ENCODE measurements around the gene PNRC2. TPM values are rescaled to one million over a fixed set of nuclear protein-coding genes. Genes with fewer than 3 reads are reported as not detected.

Gene PNRC2
- total and polyA plus RNA-seq, 10 of the 15 experiments (the other 5 are each of a cell fraction or from before 2014, with no cell fraction given): 106 to 205 (median 163) TPM

DNA sequence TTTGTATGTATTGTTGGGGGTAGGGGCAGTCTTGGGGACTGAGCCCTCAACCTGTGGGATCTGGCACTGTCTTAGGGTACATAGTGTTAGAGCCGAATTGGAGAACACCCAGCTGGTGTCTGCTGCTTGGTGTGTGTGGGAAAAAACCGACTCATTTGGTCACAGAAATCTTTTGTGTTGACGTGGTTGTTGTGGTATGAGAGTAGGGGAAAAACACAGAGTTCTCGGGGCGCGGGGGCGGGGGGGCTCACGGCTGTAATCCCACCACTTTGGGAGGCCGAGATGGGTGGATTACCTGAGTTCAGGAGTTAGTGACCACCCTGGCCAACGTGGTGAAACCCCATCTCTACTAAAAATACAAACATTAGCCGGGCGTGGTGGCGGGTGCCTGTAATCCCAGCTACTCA lies 35.8 kb downstream of the PNRC2 start (continued):
- TF ChIP-seq, protein P1, sequence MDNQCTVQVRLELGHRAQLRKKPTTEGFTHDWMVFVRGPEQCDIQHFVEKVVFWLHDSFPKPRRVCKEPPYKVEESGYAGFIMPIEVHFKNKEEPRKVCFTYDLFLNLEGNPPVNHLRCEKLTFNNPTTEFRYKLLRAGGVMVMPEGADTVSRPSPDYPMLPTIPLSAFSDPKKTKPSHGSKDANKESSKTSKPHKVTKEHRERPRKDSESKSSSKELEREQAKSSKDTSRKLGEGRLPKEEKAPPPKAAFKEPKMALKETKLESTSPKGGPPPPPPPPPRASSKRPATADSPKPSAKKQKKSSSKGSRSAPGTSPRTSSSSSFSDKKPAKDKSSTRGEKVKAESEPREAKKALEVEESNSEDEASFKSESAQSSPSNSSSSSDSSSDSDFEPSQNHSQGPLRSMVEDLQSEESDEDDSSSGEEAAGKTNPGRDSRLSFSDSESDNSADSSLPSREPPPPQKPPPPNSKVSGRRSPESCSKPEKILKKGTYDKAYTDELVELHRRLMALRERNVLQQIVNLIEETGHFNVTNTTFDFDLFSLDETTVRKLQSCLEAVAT (IDR thresholded peaks at IDR 0.05): peak; percentile 60; the same call in 1 of the 2 replicates
- TF ChIP-seq BMI1 (IDR thresholded peaks at IDR 0.05; ENCODE audit: borderline replicate concordance) (no peak), TCF12 (IDR thresholded peaks at IDR 0.05; ENCODE audit: low read depth, low read length) (peak; percentile 91), CBFB (IDR thresholded peaks at IDR 0.05; ENCODE audit: low read depth) (peak; percentile 66; the same call in 1 of the 2 replicates), RUNX3 (IDR thresholded peaks at IDR 0.05; ENCODE audit: low read length) (peak; percentile 89), NBN (IDR thresholded peaks at IDR 0.05) (0 out of 2 replicates have a peak, but pooled peaks have one; percentile 42), JUNB (IDR thresholded peaks at IDR 0.05) (peak; percentile 84), ZBED1 (IDR thresholded peaks at IDR 0.05; ENCODE audit: borderline replicate concordance) (peak; percentile 34; the same call in 1 of the 2 replicates), POLR2A (IDR thresholded peaks at IDR 0.05; ENCODE audit: low read depth, low read length) (no peak), ATF7 (IDR thresholded peaks at IDR 0.05; ENCODE audit: low read depth) (peak; percentile 46; the same call in 1 of the 2 replicates), EED (IDR thresholded peaks at IDR 0.05; ENCODE audit: low read depth) (peak; percentile 69), FOXM1 (IDR thresholded peaks at IDR 0.05; ENCODE audit: low read depth, low read length) (peak; percentile 26; the same call in 1 of the 2 replicates), BCL11A (IDR thresholded peaks at IDR 0.05; ENCODE audit: low read depth, low read length) (peak; percentile 56; the same call in 1 of the 2 replicates), RELA (IDR thresholded peaks at IDR 0.05; ENCODE audit: borderline replicate concordance, partially characterized antibody) (peak; percentile 89), NFIC (IDR thresholded peaks at IDR 0.05; ENCODE audit: low read depth, low read length) (peak; percentile 63; the same call in 1 of the 2 replicates), ETV6 (conservative IDR thresholded peaks at IDR 0.05 in 1 of 2, IDR thresholded peaks at IDR 0.05 in 1 of 2; ENCODE audit: borderline replicate concordance in 1 of 2, low read depth in 1 of 2) (0 out of 4 replicates have a peak, but pooled peaks of 1 of the 2 experiments have one; percentile 14)
- TF ChIP-seq, protein P2, sequence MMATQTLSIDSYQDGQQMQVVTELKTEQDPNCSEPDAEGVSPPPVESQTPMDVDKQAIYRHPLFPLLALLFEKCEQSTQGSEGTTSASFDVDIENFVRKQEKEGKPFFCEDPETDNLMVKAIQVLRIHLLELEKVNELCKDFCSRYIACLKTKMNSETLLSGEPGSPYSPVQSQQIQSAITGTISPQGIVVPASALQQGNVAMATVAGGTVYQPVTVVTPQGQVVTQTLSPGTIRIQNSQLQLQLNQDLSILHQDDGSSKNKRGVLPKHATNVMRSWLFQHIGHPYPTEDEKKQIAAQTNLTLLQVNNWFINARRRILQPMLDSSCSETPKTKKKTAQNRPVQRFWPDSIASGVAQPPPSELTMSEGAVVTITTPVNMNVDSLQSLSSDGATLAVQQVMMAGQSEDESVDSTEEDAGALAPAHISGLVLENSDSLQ (IDR thresholded peaks at IDR 0.05): 0 out of 2 replicates have a peak, but pooled peaks have one; percentile 12
- TF ChIP-seq, protein P3, sequence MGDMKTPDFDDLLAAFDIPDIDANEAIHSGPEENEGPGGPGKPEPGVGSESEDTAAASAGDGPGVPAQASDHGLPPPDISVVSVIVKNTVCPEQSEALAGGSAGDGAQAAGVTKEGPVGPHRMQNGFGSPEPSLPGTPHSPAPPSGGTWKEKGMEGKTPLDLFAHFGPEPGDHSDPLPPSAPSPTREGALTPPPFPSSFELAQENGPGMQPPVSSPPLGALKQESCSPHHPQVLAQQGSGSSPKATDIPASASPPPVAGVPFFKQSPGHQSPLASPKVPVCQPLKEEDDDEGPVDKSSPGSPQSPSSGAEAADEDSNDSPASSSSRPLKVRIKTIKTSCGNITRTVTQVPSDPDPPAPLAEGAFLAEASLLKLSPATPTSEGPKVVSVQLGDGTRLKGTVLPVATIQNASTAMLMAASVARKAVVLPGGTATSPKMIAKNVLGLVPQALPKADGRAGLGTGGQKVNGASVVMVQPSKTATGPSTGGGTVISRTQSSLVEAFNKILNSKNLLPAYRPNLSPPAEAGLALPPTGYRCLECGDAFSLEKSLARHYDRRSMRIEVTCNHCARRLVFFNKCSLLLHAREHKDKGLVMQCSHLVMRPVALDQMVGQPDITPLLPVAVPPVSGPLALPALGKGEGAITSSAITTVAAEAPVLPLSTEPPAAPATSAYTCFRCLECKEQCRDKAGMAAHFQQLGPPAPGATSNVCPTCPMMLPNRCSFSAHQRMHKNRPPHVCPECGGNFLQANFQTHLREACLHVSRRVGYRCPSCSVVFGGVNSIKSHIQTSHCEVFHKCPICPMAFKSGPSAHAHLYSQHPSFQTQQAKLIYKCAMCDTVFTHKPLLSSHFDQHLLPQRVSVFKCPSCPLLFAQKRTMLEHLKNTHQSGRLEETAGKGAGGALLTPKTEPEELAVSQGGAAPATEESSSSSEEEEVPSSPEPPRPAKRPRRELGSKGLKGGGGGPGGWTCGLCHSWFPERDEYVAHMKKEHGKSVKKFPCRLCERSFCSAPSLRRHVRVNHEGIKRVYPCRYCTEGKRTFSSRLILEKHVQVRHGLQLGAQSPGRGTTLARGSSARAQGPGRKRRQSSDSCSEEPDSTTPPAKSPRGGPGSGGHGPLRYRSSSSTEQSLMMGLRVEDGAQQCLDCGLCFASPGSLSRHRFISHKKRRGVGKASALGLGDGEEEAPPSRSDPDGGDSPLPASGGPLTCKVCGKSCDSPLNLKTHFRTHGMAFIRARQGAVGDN (IDR thresholded peaks at IDR 0.05): peak; percentile 65; the same call in 1 of the 2 replicates
- TF ChIP-seq, protein P4, sequence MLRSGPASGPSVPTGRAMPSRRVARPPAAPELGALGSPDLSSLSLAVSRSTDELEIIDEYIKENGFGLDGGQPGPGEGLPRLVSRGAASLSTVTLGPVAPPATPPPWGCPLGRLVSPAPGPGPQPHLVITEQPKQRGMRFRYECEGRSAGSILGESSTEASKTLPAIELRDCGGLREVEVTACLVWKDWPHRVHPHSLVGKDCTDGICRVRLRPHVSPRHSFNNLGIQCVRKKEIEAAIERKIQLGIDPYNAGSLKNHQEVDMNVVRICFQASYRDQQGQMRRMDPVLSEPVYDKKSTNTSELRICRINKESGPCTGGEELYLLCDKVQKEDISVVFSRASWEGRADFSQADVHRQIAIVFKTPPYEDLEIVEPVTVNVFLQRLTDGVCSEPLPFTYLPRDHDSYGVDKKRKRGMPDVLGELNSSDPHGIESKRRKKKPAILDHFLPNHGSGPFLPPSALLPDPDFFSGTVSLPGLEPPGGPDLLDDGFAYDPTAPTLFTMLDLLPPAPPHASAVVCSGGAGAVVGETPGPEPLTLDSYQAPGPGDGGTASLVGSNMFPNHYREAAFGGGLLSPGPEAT (IDR thresholded peaks at IDR 0.05; ENCODE audit: low read depth): peak; percentile 66; the same call in 1 of the 2 replicates
- TF ChIP-seq, protein P5, sequence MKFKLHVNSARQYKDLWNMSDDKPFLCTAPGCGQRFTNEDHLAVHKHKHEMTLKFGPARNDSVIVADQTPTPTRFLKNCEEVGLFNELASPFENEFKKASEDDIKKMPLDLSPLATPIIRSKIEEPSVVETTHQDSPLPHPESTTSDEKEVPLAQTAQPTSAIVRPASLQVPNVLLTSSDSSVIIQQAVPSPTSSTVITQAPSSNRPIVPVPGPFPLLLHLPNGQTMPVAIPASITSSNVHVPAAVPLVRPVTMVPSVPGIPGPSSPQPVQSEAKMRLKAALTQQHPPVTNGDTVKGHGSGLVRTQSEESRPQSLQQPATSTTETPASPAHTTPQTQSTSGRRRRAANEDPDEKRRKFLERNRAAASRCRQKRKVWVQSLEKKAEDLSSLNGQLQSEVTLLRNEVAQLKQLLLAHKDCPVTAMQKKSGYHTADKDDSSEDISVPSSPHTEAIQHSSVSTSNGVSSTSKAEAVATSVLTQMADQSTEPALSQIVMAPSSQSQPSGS (IDR thresholded peaks at IDR 0.05; ENCODE audit: low read length): peak; percentile 60
